ENCODE measurements around the gene FAM131B. TPM values are rescaled to one million over a fixed set of nuclear protein-coding genes. Genes with fewer than 3 reads are reported as not detected.
"Not testable (repeated sequence)": the region's sequence is repeated elsewhere in the genome, so short reads cannot be mapped to it uniquely, and the experiment has no call there.

The FAM131B gene
- total RNA-seq = 0.59 TPM
- long read RNA-seq, full-length matches to known transcripts = 1 of 2 reads
- long read RNA-seq, partial matches to known transcripts = 0 of 2 reads
- long read RNA-seq, other reads (novel, unspliced or antisense) = 1 of 2 reads

GRCh38 chr7:143362131-143363015 lies at the start of gene FAM131B:
Gene FAM131B, minus strand, starts transcription at chr7:143362713. Its CDS starts 110 bp downstream, at chr7:143362603.
- DNase-seq (no peak), ATAC-seq (ENCODE audit: poor library complexity) (peak; percentile 48)
- intact Hi-C loops (cut with DNase I) = no loop called here

- no peak for DNase-seq
- ATAC-seq (ENCODE audit: poor library complexity) = no peak
- intact Hi-C loops (cut with DNase I) = loop anchor here (10.0 kb wide), 1 partner anchor 87 kb away; no protein-coding TSS in a partner anchor
Measured at GRCh38 chr7:143411976-143412708, 49.6 kb upstream of the FAM131B start.

- peak; percentile 60 for ATAC-seq (ENCODE audit: poor library complexity)
- intact Hi-C loops (cut with DNase I) = loop anchor here (10.0 kb wide), 1 partner anchor 86 kb away; no protein-coding TSS in a partner anchor
- DNase-seq = no peak
Measured at GRCh38 chr7:143410521-143411004, 48.0 kb upstream of the FAM131B start.

- peak; percentile 14 for ATAC-seq (ENCODE audit: poor library complexity)
- no peak for DNase-seq
Measured at GRCh38 chr7:143408686-143409561, 46.4 kb upstream of the FAM131B start, which contains the start of gene EPHA1. Gene EPHA1, minus strand, starts transcription at chr7:143408856. Its CDS starts 51 bp downstream, at chr7:143408805.

GRCh38 chr7:143408252-143408685 lies 45.8 kb upstream of the FAM131B start:
- DNase-seq (no peak), ATAC-seq (ENCODE audit: poor library complexity) (no peak)
- intact Hi-C loops (cut with DNase I) = loop anchor here (5.0 kb wide), 1 partner anchor 166 kb away; no protein-coding TSS in a partner anchor

More at GRCh38 chr7:143408686-143409561, 46.4 kb upstream of the FAM131B start, which contains the start of gene EPHA1:
- intact Hi-C loops (cut with DNase I) = loop anchor here (5.0 kb wide), 1 partner anchor 167 kb away; no protein-coding TSS in a partner anchor

- DNase-seq (no peak), ATAC-seq (ENCODE audit: poor library complexity) (no peak)
- intact Hi-C loops (cut with DNase I) = loop anchor here (5.0 kb wide), 1 partner anchor 165 kb away; no protein-coding TSS in a partner anchor
Measured at GRCh38 chr7:143407287-143408251, 45.1 kb upstream of the FAM131B start.

- ATAC-seq (ENCODE audit: poor library complexity) = no peak
- intact Hi-C loops (cut with DNase I) = loop anchor here (5.0 kb wide), 1 partner anchor 164 kb away; no protein-coding TSS in a partner anchor
- no peak for DNase-seq
Measured at GRCh38 chr7:143406002-143406357, 43.5 kb upstream of the FAM131B start.

- intact Hi-C loops (cut with DNase I) = loop anchor here (5.0 kb wide), 1 partner anchor 163 kb away; no protein-coding TSS in a partner anchor
- ATAC-seq (ENCODE audit: poor library complexity) = peak; percentile 86
- peak; percentile 87 for DNase-seq
Measured at GRCh38 chr7:143405173-143406001, 42.9 kb upstream of the FAM131B start.

- DNase-seq; intact Hi-C loops (cut with DNase I); ATAC-seq (ENCODE audit: poor library complexity): not testable (repeated sequence)
Measured at GRCh38 chr7:143402233-143402632, 39.7 kb upstream of the FAM131B start.

GRCh38 chr7:143401265-143401664 lies 38.8 kb upstream of the FAM131B start:
- no peak for DNase-seq
- intact Hi-C loops (cut with DNase I) = no loop called here

GRCh38 chr7:143399642-143400041 lies 37.1 kb upstream of the FAM131B start:
- intact Hi-C loops (cut with DNase I) = no loop called here
- DNase-seq = no peak

More at GRCh38 chr7:143401265-143401664, 38.8 kb upstream of the FAM131B start:
- no peak for ATAC-seq (ENCODE audit: poor library complexity)

GRCh38 chr7:143399151-143399550 lies 36.6 kb upstream of the FAM131B start:
- ATAC-seq (ENCODE audit: poor library complexity) = no peak
- no peak for DNase-seq
- intact Hi-C loops (cut with DNase I) = no loop called here

More at GRCh38 chr7:143399642-143400041, 37.1 kb upstream of the FAM131B start:
- ATAC-seq (ENCODE audit: poor library complexity) = no peak

GRCh38 chr7:143398616-143399015 lies 36.1 kb upstream of the FAM131B start:
- intact Hi-C loops (cut with DNase I) = no loop called here
- ATAC-seq (ENCODE audit: poor library complexity) (no peak), DNase-seq (no peak)

- intact Hi-C loops (cut with DNase I) = no loop called here
- DNase-seq (no peak), ATAC-seq (ENCODE audit: poor library complexity) (no peak)
Measured at GRCh38 chr7:143397710-143398530, 35.4 kb upstream of the FAM131B start.
